ENCODE measurements around the gene CHST5.

CHST5 gene

GRCh38 chr16:75570396-75571065 is 34.6 kb upstream of the CHST5 start:
- ATAC-seq (ENCODE audit: low read depth): no peak
- no peak for TF ChIP-seq CTCF (IDR thresholded peaks at IDR 0.05; ENCODE audit: poor library complexity, severe bottlenecking)
- Histone ChIP-seq H3K27me3 (ENCODE audit: insufficient read depth, poor library complexity, severe bottlenecking) (no peaks in the 10 kb centered on the region), H3K4me1 (ENCODE audit: insufficient read depth, poor library complexity, severe bottlenecking) (no peaks in the 10 kb centered on the region), H3K4me3 (ENCODE audit: severe bottlenecking) (no peak overlapping the region), H3K36me3 (ENCODE audit: low read depth) (peaks cover 80% of the 10 kb centered on the region), H3K27ac (ENCODE audit: poor library complexity, severe bottlenecking) (no peak overlapping the region), H3K9me3 (ENCODE audit: severe bottlenecking) (no peaks in the 10 kb centered on the region)
- no peak for DNase-seq (ENCODE audit: low spot score)

GRCh38 chr16:75567911-75568310 is 32.0 kb upstream of the CHST5 start:
- H3K27ac ChIP-seq (ENCODE audit: poor library complexity, severe bottlenecking): no peak overlapping the region
- DNase-seq (ENCODE audit: low spot score): no peak
- peaks cover 58% of the 10 kb centered on the region for H3K36me3 ChIP-seq (ENCODE audit: low read depth)
- TF ChIP-seq CTCF (IDR thresholded peaks at IDR 0.05; ENCODE audit: poor library complexity, severe bottlenecking): no peak
- H3K27me3 ChIP-seq (ENCODE audit: insufficient read depth, poor library complexity, severe bottlenecking): no peaks in the 10 kb centered on the region
- no peaks in the 10 kb centered on the region for H3K4me1 ChIP-seq (ENCODE audit: insufficient read depth, poor library complexity, severe bottlenecking)
- H3K4me3 ChIP-seq (ENCODE audit: severe bottlenecking): no peak overlapping the region
- no peak for ATAC-seq (ENCODE audit: low read depth)
- H3K9me3 ChIP-seq (ENCODE audit: severe bottlenecking): no peaks in the 10 kb centered on the region

GRCh38 chr16:75566758-75567255 is 30.9 kb upstream of the CHST5 start:
- H3K27ac ChIP-seq (ENCODE audit: poor library complexity, severe bottlenecking): peak overlapping the region; percentile 20
- peak overlapping the region; percentile 71 for H3K4me3 ChIP-seq (ENCODE audit: severe bottlenecking)
- TF ChIP-seq CTCF (IDR thresholded peaks at IDR 0.05; ENCODE audit: poor library complexity, severe bottlenecking): no peak
- H3K4me1 ChIP-seq (ENCODE audit: insufficient read depth, poor library complexity, severe bottlenecking): no peaks in the 10 kb centered on the region
- no peak for ATAC-seq (ENCODE audit: low read depth)
- no peak for DNase-seq (ENCODE audit: low spot score)
- H3K9me3 ChIP-seq (ENCODE audit: severe bottlenecking): no peaks in the 10 kb centered on the region
- no peaks in the 10 kb centered on the region for H3K27me3 ChIP-seq (ENCODE audit: insufficient read depth, poor library complexity, severe bottlenecking)
- H3K36me3 ChIP-seq (ENCODE audit: low read depth): peaks cover 47% of the 10 kb centered on the region

GRCh38 chr16:75566040-75566757 is 30.3 kb upstream of the CHST5 start, which contains the start of gene GABARAPL2:
Gene GABARAPL2 (plus strand): TSS chr16:75566379. CDS start chr16:75566487, 108 bp downstream.
- H3K27ac ChIP-seq (ENCODE audit: poor library complexity, severe bottlenecking): peak within 1 kb of the TSS; percentile 20
- H3K9me3 ChIP-seq (ENCODE audit: severe bottlenecking): no peaks in the 10 kb centered on the region
- H3K4me3 ChIP-seq (ENCODE audit: severe bottlenecking): peak within 1 kb of the TSS; percentile 71
- TF ChIP-seq CTCF (IDR thresholded peaks at IDR 0.05; ENCODE audit: poor library complexity, severe bottlenecking): no peak
- no peaks in the 10 kb centered on the region for H3K27me3 ChIP-seq (ENCODE audit: insufficient read depth, poor library complexity, severe bottlenecking)
- peak; percentile 78 for DNase-seq (ENCODE audit: low spot score)
- no peaks in the 10 kb centered on the region for H3K4me1 ChIP-seq (ENCODE audit: insufficient read depth, poor library complexity, severe bottlenecking)
- peaks cover 42% of the 10 kb centered on the region for H3K36me3 ChIP-seq (ENCODE audit: low read depth)
- peak; percentile 66 for ATAC-seq (ENCODE audit: low read depth)
